ENCODE measurements around the gene FOXP1.
"Not testable (repeated sequence)": the region's sequence is repeated elsewhere in the genome, so short reads cannot be mapped to it uniquely, and the experiment has no call there.

FOXP1 gene

DNA sequence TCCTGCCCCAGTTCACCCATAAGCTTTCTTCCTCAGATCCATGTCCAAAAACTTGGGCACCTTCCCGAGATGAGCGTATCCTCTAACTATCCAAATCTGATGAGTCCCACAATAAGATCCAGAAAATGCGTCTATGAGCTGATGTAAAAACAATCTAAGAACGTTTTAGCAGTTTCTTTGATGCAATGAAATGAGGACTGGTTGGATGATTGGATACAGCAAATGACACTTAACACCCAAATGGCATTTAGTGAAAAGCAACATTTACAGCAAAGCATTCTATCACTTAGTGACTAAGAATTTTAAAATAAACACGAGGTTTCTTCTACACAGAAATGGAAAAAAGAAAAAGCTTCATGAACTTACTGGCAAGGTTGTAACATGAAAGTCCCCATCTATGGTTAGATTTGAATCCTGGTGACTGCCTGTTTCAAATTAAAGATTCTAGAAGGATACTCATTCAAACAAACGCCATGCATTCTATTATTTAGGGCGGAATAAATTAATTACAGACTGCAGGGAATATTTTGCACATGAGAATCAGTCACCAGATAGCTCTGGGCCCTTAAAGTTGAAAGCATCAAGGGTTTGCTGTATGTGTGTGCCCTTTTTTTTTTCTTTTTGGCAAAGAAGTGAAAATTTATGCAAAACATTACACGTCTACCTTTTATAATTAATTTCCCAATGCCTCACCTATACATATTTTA lies 598.6 kb downstream of the FOXP1 start:
- no peak for FAIRE-seq
- TF ChIP-seq POLR2AphosphoS5 (IDR thresholded peaks at IDR 0.05; ENCODE audit: low read depth, low read length): no peak
- no peak for TF ChIP-seq POLR2A (IDR thresholded peaks at IDR 0.05; ENCODE audit: low read depth, low read length)
- TF ChIP-seq TAF1 (IDR thresholded peaks at IDR 0.05; ENCODE audit: borderline replicate concordance, low read depth, low read length): no peak
- DNase-seq (ENCODE audit: insufficient read length): no peak

DNA sequence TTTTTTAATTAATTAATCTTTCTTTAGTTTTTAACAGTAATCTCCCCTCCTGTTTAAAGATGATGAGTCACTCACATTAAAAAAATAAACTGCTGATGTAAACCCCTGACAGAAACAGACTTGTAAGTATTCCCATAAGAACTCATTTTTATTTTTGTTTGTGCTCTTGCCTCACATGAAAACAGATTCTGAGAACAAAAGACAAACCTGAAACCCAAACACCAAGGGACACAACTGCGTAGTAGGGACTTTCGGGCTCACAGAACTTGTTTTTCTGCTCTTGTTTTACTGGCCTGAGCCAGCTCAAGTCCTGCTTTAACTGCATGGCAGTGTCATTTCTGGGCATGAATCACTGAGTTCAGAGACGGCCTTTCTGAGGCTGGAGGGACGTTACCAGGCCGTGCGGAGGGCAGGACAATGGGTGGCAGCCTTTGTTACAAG lies 600.8 kb downstream of the FOXP1 start:
- TF ChIP-seq TAF1 (IDR thresholded peaks at IDR 0.05; ENCODE audit: borderline replicate concordance, low read depth, low read length): no peak
- no peak for TF ChIP-seq POLR2A (IDR thresholded peaks at IDR 0.05; ENCODE audit: low read depth, low read length)
- TF ChIP-seq POLR2AphosphoS5 (IDR thresholded peaks at IDR 0.05; ENCODE audit: low read depth, low read length): no peak
- no peak for FAIRE-seq
- no peak for DNase-seq (ENCODE audit: insufficient read length)

DNA sequence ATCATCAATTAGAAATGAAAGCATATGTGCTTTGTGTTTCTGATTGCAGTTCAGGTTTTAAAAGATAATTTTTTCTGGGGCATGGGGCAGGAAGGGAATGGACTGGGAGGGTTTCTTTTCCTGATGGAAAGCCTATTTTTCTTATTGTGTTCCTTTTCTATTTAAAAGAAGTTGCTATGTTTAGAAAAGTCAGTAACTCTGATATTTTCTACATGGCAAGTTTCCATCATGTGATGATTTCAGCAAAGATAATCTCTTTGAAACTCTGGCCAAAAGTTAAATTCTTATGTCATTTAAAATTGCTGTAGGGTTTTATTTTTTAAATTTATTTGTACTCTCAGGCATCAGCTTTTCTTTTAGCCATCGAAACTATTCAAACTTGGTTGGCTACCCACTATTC lies 601.2 kb downstream of the FOXP1 start:
- no peak for FAIRE-seq
- no peak for DNase-seq (ENCODE audit: insufficient read length)
- TF ChIP-seq TAF1 (IDR thresholded peaks at IDR 0.05; ENCODE audit: borderline replicate concordance, low read depth, low read length): no peak
- no peak for TF ChIP-seq POLR2AphosphoS5 (IDR thresholded peaks at IDR 0.05; ENCODE audit: low read depth, low read length)
- no peak for TF ChIP-seq POLR2A (IDR thresholded peaks at IDR 0.05; ENCODE audit: low read depth, low read length)

DNA sequence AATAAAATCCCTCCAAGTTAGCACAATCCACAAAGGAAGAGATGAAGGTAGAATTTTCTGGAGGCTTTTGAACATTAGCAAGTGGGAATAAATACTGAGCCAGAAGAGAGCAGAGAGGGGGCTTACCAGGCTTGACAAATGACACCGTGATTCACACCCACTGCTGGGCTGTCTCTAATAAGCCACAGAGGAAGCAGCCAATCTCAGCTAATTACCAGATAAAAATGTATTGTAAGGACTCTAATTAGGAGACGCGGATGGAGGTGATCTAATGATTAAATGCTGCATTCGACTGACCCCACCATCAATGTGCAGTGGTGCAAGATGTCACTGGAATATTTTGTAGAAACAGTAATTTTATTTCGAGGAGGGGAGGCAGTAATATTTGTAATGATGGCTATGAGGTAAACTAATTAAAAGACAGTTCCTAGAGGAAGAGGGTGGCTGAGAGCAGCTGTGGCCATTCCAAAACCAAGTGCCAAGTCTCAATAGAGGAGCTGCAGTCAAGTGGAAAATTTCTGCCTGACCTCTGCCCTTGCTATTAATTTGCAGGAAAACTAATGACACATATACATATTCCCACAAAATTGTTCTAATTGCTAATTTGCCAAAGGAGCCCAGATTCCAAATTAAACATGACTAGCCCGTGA lies 602.2 kb downstream of the FOXP1 start:
- no peak for DNase-seq (ENCODE audit: insufficient read length)
- TF ChIP-seq TAF1 (IDR thresholded peaks at IDR 0.05; ENCODE audit: borderline replicate concordance, low read depth, low read length): no peak
- TF ChIP-seq POLR2AphosphoS5 (IDR thresholded peaks at IDR 0.05; ENCODE audit: low read depth, low read length): no peak
- TF ChIP-seq POLR2A (IDR thresholded peaks at IDR 0.05; ENCODE audit: low read depth, low read length): no peak
- no peak for FAIRE-seq

DNA sequence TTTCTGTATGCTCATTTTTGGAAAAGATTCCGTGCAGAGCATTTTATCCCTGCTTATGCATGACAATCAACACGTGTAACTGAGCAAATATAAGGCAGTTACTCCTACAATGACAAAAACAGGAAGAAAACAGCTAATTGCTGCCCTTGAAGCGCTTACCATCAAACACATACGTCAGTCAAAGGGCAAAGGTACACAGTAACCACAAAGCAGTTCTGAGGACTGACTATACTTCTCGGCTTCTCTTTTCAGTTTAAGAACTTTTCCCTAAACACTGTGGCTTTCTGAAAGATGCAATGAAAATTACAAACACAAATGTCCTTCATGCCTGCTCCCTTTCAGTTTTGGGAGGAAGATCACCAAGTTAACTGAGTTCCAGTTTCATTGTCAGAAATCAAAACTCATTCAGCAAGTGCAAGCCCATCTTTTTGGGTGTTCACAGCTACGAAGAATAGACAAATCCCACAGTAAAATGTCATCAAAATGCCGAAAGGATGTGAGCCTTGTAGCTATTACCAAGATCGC lies 602.8 kb downstream of the FOXP1 start:
- FAIRE-seq (no peak), DNase-seq (ENCODE audit: insufficient read length) (no peak)
- TF ChIP-seq POLR2AphosphoS5 (IDR thresholded peaks at IDR 0.05; ENCODE audit: low read depth, low read length) (no peak), POLR2A (IDR thresholded peaks at IDR 0.05; ENCODE audit: low read depth, low read length) (no peak), TAF1 (IDR thresholded peaks at IDR 0.05; ENCODE audit: borderline replicate concordance, low read depth, low read length) (no peak)

DNA sequence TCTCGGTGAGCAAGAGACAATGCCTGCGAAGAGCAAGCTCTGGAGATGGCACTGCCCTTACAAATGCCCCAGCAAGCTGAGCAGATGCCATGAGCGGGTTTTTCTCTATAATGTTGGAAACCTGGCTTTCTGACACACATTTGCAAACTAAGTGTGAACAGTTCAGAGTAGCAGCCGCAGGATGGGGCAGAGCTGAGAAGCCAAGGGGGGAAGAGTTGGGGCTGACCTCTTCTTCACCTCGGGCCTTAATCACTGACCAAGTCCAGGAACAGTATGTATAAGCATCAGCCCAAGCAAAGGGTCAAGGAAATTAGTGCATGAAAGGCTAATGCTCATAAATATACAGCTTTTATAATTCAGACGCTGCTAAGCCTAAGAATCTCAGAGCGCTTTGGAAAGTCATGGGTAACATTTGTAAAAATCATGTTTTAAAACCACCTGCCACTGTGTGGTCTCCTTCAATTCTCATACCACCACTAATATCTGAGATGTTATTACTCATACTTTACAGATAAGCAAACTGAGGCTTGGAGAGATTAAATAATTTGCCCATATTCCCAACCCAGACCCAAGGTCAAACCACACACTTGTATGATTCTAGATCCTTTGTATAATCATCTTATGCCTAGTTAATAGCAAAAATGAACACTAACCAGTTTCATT lies 603.4 kb downstream of the FOXP1 start:
- TF ChIP-seq POLR2A (IDR thresholded peaks at IDR 0.05; ENCODE audit: low read depth, low read length): no peak
- no peak for FAIRE-seq
- no peak for DNase-seq (ENCODE audit: insufficient read length)

DNA sequence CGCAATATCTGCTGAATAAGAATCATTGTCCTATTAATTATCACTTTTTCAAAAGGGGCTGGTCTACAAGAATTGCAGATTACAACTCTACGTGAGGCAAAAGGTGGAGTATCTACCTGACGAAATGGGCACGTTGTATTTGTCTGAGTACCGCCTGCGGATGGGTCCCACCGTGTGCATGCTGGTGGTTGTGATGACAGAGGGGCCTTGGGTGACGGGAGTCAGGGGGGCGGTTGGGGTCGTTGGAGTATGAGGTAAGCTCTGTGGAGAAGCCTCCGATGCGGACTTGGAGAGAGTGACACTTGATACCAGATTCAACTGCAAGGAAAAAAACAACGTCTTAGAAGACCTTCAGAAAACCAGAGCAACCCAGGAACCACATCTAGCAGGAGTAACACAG lies 605.8 kb downstream of the FOXP1 start:
- FAIRE-seq (no peak), DNase-seq (ENCODE audit: insufficient read length) (no peak)
- TF ChIP-seq TAF1 (IDR thresholded peaks at IDR 0.05; ENCODE audit: borderline replicate concordance, low read depth, low read length): no peak
- TF ChIP-seq POLR2AphosphoS5 (IDR thresholded peaks at IDR 0.05; ENCODE audit: low read depth, low read length): no peak
- no peak for TF ChIP-seq POLR2A (IDR thresholded peaks at IDR 0.05; ENCODE audit: low read depth, low read length)

DNA sequence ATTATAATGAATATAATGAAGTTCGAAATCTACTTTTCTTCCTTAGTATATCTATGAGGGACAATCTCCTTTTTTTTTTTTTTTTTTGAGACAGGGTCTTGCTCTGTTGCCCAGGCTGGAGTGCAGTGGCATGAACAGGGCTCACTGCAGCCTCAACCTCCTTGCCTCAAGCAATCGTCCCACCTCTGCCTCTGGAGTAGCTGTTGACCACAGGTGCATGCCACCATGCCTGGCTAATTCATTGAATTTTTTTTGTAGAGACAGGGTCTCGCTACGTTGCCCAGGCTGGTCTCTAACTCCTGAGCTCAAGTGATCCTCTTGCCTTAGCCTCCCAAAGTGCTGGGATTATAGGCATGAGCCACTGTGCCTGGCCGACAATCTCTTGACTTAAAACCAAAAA lies 607.5 kb downstream of the FOXP1 start:
- not testable (repeated sequence) for FAIRE-seq; DNase-seq (ENCODE audit: insufficient read length)

DNA sequence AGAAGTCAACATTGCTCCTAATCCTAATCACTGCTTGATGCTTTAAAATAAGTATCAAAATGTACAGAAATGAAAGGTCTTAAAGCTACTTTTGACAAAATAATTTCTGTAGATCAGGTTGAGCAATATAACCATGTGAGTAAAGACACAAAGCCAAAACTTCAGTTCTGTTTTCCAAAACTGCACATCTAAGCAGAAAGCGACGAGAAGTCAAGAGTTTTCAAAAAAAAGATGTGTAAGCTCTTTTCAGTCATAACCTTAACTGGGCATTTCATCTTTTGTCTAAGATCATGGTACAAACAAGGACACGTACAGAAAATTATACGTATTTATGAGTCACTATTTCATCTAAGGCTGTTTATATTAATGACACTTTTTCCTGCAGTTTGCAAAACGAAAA lies 608.8 kb downstream of the FOXP1 start:
- DNase-seq (ENCODE audit: insufficient read length) (no peak), FAIRE-seq (no peak)
- no peak for TF ChIP-seq POLR2AphosphoS5 (IDR thresholded peaks at IDR 0.05; ENCODE audit: low read depth, low read length)
- TF ChIP-seq POLR2A (IDR thresholded peaks at IDR 0.05; ENCODE audit: low read depth, low read length): no peak
- no peak for TF ChIP-seq TAF1 (IDR thresholded peaks at IDR 0.05; ENCODE audit: borderline replicate concordance, low read depth, low read length)

DNA sequence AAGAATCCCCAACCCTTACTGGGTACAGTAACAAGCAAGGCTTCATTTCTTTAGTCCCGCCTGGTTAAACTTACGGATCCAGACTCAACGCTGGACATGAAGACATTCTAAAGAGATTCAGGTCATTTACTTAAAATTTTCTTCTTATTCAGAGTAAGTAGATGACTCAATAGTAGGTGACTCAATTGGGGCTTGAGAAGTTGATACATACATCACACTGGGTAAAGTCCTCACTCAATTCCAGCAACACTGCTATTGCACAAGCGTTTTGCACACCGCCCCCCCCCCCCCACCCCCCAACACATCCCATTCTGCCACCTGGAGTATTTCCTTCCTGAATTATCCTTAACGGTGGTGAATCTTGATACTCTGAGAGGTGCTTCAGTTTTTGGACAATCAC lies 610.0 kb downstream of the FOXP1 start:
- no peak for FAIRE-seq
- TF ChIP-seq POLR2A (IDR thresholded peaks at IDR 0.05; ENCODE audit: low read depth, low read length): no peak
- no peak for TF ChIP-seq POLR2AphosphoS5 (IDR thresholded peaks at IDR 0.05; ENCODE audit: low read depth, low read length)
- no peak for TF ChIP-seq TAF1 (IDR thresholded peaks at IDR 0.05; ENCODE audit: borderline replicate concordance, low read depth, low read length)
- DNase-seq (ENCODE audit: insufficient read length): no peak

DNA sequence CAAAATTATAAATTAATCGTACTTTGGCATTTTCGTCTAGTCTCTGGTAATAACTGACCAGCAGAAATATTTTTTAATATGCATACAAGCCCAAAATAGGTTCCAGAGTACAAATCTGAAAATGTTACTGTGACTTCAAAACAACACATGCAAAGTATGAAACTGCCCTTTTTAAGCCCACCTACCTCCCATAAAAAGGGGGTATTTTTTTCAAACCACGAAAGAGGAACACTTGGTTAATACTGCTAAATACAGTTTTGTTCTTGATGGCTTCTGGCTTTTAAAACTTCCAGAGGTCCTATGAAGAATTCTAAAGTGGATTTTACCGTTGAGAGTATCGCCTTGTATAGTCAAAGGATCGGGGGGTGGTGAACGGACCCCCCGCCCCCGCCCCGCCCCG lies 610.7 kb downstream of the FOXP1 start:
- TF ChIP-seq POLR2AphosphoS5 (IDR thresholded peaks at IDR 0.05; ENCODE audit: low read depth, low read length) (no peak), TAF1 (IDR thresholded peaks at IDR 0.05; ENCODE audit: borderline replicate concordance, low read depth, low read length) (no peak), POLR2A (IDR thresholded peaks at IDR 0.05; ENCODE audit: low read depth, low read length) (no peak)
- no peak for FAIRE-seq
- DNase-seq (ENCODE audit: insufficient read length): no peak

DNA sequence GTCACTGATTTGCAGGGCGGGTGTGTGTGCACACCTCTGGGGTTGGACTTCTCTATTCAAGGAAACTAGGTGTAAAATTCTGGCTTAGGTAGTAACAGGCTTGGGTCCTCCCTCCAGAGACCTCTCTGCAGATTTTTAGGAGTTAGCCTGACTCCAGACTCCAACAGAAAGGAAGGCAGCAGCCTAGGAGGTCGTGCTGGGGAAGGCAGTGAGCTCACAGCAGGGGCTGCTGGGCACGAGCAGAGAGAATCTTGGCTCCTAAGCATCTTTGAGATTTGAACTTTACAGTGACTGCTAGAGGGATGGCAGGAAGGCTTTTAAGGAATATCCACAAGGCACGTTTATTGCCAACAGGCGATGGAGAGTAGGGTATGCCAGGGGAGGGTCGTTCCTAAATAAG lies 612.6 kb downstream of the FOXP1 start:
- TF ChIP-seq POLR2AphosphoS5 (IDR thresholded peaks at IDR 0.05; ENCODE audit: low read depth, low read length): no peak
- no peak for TF ChIP-seq TAF1 (IDR thresholded peaks at IDR 0.05; ENCODE audit: borderline replicate concordance, low read depth, low read length)
- TF ChIP-seq POLR2A (IDR thresholded peaks at IDR 0.05; ENCODE audit: low read depth, low read length): no peak
- no peak for FAIRE-seq
- no peak for DNase-seq (ENCODE audit: insufficient read length)

All from GM12892 (cell line).